GM15510 (cell line): ENCODE data around the gene UBR4.
A peak's percentile ranks its signal among the peaks of the same experiment; 100 is the strongest.

ENCODE experiments used
- POLR2A ChIP-seq: IDR thresholded peaks from 3 replicates; pipeline ENCODE4 v1.6.1; 2011; ENCODE audit warnings: borderline replicate concordance; ENCODE audit not compliant: insufficient read length; ENCODE audit errors: extremely low read depth

The UBR4 gene

DNA sequence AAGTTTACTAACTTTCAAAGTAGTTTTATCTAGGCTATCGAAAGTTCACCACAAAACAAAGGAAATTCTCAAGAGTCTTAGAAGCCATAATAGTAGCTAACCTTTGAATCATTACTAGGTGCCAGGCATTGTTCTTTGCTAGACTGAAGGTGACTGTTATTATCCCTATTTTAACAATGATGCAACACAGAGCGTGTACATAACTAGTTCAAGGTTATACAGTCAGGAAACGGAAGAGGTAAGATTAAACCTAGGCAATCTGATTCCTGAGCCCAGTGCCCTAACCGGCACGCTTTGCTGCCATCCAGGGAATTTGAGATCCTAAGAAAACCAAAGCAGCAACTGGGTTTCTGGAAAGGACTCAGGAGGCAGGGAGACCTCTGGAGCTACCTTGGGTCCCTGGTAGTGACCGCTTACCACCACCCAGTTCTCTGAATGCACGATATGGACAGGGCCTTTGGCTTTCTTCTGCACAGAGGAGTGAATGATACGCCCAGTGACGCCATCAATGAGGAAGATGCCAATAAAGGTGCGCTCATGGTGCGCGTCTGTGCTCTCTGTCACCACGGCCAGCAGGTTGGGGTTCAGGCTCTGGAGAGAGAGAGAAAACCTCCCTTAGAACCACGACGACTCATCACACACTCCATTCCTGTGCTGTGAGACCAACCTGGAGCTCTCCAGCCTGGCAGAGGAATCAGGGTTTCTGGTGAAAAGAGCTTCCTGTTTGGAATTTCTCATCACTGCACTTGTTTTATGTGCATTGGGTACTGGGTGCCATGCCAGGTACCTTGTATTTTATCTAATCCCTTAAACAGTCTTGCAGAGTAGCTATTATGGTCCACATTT lies 13.1 kb upstream of the UBR4 start:
- no peak for TF ChIP-seq POLR2A

- TF ChIP-seq POLR2A, result no peak
Observed at GRCh38 chr1:19222573-19222972, 12.5 kb upstream of the UBR4 start.

- TF ChIP-seq POLR2A, result no peak
Observed at GRCh38 chr1:19220991-19221390, 10.9 kb upstream of the UBR4 start.

DNA sequence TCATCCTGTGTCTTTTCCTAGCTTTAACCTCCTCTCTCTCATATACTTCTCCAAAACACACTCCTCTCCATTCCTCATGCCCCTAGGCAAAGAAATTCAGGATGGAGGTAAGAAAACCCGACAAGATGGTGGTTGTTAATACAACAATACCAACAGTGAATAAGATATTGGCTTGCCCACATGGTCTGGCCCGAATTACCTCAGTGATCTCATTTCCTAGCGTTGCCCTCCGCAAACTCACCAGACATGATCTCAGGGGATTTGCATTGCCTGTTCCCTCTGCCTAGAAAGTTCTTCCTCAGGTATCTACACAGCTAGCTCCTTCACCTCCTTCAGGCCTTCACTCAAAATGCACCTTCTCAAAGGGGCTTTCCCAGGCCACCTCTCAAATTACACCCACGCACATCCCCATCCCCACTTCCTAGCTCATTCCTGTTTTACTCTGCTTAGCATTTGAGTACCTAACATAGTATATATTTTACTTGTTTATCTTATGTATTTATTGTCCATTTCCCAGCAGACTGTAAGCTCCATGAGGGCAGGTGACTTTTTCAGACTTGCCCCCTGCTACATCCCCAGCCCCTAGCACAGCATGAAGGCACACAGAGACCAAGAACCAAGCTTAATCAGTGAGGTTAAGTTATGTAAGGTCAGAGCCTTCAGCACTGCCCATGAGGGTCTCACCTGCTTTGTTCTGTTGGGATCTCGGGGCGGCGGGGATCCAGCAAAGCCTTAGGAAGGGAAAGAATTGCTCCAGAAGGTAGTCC lies 10.2 kb upstream of the UBR4 start:
- no peak for TF ChIP-seq POLR2A

GRCh38 chr1:19219451-19219850 lies 9.4 kb upstream of the UBR4 start:
- TF ChIP-seq POLR2A, result no peak

GRCh38 chr1:19213580-19213979 lies 3.5 kb upstream of the UBR4 start:
- TF ChIP-seq POLR2A, result no peak

DNA sequence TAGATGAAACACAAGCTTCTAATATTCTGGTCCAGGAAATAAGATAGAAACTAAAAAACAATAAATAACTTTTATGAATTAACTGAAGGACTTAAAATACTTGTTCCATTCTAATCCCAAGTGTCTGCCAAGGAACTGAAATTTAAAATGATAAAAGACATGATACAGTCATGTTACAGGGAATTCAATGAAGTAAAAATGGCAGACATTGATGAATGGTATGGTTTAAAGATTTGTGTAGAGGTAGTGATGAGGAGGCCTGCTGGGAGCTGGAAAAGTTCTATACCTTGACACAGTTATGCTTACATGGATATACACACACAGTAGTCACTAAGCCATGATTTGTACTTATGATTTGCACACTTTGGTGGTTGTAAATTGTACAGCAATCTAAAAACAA lies 2.1 kb upstream of the UBR4 start:
- TF ChIP-seq POLR2A, result no peak

GRCh38 chr1:19210772-19211549 lies 895 bp upstream of the UBR4 start:
- no peak for TF ChIP-seq POLR2A

GRCh38 chr1:19209439-19209989 lies 552 bp downstream of the UBR4 start:
- peak; percentile 45 for TF ChIP-seq POLR2A

DNA sequence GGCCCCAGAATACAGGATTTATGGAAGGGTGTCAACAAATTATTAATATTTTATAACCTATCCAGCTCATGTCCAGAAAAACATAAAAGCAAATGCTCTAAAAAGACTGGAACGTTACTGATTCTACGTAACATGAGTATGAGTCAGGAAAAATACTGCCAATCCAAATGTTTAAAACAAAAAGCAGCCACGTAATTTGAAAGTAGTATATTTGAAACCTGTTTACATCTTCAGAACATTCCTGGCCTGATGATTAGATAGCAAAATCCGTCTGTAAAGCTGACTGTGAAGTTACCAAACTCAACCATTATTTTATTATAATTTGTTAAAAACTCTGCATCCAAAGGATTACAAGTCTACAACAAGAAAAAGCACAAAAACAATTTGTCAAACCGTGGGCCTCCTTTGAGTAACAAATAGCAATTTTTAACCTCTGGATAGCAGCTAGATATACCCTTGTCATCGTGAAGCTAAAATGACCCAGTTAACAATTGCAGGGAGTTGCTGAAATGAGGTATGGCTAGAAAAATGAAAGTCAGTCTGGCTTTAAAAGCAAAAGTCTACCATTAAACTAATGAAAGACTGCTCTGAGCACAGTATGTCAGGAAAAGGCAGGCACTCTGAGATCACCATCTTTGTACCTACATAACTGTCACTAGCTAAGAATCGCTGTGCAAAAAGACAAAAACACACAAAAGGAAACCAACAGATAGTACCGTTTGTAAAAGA lies 1.2 kb downstream of the UBR4 start:
- TF ChIP-seq POLR2A, result no peak

DNA sequence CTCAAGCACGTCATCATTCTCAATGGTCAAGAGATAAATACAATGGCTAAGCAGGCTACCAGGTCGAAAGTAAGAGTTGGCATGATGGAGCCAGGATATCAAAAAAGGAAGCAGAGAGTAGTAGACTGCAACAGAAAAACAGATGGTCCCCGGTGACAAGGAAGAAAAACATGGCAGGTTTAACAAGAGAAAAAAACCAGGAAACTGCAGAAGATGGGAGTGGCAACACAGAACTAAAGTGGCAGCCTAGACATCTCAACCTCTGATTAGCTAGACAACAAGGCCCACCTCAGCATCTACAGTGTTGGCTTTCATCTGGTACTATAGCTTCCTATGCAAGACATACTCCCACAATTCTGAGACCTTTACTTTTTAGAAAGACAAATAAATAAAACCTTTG lies 3.1 kb downstream of the UBR4 start:
- no peak for TF ChIP-seq POLR2A

- no peak for TF ChIP-seq POLR2A
Observed at GRCh38 chr1:19205845-19206244, 4.2 kb downstream of the UBR4 start.

DNA sequence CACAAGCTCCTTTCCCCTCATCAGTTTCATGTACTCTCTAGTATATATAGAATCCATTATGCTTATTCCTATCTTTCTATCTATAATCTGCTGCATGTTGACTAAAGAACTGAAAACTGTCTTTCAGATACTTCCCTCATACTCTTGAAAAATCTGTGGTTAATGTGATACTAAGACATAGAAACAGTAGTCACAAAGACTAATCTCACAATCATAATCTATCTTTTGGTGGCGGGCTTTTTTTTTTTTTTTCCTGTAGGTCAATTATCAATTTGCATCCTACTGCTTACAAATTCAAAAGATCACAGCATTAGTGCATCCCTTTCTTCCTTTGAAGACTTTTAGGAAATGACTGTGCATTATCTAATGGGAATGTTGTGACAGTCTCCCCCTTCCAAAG lies 4.7 kb downstream of the UBR4 start:
- no peak for TF ChIP-seq POLR2A
